Brain pericyte (primary cell): ENCODE results near the gene ANGEL2.
"Not testable (repeated sequence)": the region's sequence is repeated elsewhere in the genome, so short reads cannot be mapped to it uniquely, and the experiment has no call there.

Source experiments
- DNase-seq: peaks from one replicate; pipeline ENCODE4 v3.0.0-alpha.2; 2012; ENCODE audit warnings: low read depth, low spot score

The ANGEL2 gene

DNA sequence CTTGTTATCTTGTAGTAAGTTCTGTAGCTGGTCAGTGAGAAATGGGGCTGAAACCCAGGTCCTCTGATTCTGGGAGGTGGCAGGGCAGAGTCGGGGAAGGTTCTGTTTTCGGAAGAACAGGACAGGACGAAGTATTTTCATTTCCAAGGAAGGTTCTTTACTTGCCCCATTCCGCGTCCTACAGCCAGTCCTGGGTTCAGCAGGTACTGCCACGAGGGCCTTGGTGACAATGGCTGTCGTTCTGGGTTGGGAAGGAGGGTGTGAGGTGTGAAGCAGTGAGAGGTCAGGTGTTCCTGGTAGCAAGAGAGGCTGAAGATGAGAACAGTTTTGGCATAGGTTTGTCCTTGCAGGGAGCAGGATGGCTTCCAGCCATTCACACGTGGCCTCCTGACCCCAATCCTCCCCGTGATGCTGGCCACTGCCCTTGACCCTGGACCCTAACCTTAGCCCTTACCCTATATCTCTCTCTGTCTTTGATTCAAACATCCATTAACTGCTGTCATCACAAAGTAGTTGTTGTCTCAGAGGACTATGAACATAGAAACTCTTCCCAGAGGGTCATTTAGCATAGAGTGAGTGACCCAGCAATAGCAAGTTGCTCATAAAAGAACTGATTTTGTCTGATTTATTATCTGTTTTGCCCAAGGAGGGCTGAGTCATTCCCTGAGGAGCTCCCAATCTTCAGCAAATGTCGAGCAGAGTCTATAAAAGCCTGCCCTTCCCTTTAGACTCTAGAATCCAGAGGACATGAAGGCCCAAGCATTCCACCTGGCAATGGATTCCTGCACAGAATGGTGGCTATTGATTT lies 40.4 kb downstream of the ANGEL2 start:
- no peak for DNase-seq

DNA sequence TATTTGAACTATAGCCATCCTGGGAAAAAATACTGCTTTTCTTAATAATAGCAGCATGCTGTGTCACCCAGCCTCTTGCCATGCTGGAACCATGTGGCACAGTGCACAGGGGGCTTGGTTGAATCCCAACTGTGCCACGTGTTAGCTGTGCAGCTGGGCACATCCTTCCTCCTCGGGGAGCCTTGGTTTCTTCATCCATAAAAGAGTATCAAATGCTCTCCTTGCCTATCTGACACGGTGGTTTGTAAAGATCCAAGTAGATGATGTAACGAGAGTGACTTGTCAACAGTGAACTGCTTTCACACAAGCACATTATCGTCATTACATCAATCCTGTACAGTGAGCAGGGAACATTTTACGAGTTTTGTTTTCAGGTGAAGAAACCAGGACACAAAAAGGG lies 41.0 kb downstream of the ANGEL2 start:
- no peak for DNase-seq

DNA sequence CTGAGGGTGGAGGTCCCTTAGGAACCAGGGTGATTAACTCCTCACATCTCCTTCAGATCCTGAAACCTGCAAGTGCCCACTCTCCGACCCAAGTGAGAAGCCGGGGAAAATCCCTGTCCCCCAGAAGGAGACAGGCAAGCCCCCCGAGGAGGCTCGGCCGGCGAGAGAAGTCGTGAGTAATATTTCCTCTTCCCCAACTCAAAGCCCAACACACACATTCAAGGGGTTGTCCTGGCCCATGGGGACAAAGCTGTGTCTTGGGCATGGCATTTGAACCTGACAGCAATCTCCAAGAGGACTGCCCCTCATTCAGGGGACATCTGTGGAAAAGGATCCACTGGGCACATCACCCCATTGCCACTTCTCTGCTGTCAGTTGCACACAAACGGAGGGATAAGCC lies 41.8 kb downstream of the ANGEL2 start:
- no peak for DNase-seq

DNA sequence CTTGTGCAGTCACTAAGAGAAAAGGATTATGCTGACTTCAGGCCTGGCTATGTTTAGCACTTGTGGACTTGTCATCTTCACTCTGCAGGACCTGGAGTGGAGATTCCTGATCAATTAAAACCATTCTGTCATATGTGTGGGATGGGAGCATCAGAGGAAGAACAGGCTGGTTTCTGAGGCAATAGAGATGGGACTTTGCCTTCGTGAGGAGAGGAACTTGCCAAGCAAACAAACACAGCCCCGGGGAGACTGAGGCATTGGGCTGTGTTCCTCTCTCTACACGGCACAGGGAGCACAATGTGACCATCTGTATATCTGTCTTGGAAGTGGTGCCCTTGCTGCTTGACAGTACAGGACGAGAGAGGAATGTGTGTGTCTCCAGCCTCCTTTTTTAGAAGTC lies 42.2 kb downstream of the ANGEL2 start:
- DNase-seq: no peak

DNA sequence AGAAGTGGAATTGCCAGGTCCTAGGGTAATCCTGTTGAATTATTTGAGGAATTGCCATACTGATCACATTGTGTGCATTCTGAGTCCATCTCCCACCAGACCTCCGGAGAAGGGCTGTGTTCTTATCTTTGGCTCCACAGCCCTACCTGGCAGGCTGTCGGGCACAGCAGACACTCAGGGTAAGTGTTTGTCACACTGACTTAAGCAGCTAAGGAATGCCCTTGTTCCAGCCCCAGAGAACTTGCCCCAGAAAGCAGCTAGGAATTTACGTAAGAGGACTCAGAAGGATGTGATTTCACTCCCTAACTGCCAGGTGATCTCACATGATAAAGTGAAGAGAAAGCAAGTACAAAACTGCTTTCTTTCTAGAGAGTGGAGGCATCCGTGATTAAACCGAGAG lies 44.4 kb downstream of the ANGEL2 start:
- no peak for DNase-seq

DNA sequence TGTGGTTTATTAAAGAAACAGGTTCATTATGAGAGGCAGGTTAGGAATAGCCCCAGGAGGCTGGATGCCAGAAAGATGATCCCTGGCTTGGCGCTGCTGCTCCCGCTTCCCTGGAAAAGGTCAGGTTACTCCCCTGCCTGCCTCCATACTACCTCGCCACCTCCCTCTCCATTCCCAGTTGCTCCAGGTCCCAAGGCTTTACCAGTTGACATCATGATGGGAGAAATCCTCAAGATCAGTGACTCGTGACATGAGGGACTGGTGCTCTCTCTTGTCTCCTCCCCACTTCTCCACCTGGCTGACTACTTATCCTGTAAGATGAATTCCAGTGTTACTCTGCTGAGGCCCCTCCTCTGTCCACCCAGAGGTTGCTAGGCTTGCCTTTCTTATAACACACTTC lies 45.6 kb downstream of the ANGEL2 start:
- DNase-seq: no peak

DNA sequence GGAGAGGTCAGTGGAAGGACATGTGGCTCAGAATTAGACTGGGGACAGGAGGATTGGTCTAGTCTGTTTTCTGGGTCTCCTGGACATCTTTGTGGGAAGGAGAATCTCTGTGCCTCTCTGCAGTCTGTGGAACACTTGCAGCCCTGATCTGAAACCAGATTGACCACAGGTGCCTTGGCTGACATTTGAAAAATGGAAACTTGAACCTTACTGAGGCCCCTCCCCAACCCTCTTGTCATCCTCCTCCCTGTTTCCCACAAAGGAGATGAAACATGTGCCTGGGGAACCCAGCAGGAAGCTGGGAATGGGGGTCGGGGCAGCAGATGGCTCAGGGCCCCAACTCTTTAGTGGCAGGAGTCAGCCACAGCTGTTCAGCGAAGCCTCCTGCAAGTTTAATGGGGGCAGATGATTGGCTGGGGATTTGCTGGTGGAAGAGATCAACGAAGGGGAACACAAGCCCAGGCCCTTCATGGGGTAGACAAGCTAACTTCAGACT lies 47.3 kb downstream of the ANGEL2 start:
- DNase-seq: no peak

DNA sequence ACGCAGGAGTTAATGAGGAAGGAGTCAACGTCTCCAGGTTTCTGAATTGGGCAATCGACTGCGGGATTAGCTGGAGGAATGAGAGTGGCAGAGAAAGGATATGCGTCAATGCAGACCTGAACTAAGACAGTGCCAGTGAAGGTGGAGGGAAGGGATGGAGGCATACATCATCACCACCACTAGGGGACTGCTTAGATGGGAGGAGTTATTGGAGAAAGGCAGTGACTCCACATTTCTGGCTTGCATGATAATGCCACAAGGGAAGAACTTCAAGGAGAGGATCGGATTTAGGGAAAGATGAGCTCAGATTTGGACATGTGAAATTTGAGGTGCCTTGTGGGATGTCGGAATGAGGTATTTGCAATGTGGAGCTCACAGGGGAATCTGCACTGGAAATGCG lies 47.9 kb downstream of the ANGEL2 start:
- no peak for DNase-seq

DNA sequence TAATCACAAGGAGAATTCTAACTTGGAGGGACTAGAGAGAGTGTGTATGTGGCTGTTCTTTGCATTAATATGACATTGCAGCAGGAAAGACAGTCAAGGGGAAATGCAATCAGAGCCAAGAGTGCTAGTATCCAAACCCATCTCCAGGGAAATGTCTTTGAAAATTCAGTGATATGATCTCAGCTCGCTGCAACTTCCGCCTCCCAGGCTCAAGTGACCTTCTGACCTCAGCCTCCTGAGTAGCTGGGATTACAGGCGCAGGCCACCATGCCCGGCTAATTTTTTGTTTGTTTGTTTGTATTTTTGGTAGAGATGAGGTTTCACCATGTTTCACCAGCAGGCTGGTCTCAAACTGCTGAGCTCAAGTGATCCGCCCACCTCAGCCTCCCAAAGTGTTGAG lies 49.1 kb downstream of the ANGEL2 start:
- no peak for DNase-seq

DNA sequence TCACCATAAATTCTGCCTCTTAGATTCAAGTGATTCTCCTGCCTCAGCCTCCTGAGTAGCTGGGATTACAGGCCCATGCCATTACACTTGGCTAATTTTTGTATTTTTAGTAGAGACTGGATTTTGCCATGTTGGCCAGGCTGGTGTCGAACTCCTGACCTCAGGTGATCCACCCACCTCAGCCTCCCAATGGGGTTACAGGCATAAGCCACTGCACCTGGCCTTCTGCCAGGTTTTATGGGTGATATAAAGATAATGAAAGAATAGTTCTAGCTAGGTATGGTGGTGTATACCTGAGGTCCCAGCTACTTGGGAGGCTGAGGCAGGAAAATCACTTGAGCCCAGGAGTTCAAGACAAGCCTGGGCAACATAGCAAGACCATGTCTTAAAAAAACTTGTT lies 50.7 kb downstream of the ANGEL2 start:
- not testable (repeated sequence) for DNase-seq

DNA sequence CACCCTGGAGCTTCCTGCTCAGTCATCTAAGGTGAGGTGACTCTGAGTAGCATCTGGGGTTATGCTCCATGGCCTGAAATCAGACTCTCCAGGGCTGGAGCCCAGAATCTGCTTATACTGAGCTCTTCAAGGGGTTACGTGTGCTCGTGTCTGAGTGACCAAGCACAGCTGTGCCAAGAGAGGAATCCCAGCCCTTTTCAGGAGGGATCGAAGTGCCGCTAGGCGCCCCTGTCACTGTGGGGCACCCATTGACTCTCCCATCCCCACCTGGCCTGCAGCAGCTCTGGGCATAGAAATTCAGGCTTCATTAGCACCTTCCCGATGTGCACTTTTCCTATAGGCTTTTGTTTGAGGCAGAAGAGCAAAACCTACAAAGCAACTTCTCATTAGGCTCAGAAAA lies 51.6 kb downstream of the ANGEL2 start:
- no peak for DNase-seq

DNA sequence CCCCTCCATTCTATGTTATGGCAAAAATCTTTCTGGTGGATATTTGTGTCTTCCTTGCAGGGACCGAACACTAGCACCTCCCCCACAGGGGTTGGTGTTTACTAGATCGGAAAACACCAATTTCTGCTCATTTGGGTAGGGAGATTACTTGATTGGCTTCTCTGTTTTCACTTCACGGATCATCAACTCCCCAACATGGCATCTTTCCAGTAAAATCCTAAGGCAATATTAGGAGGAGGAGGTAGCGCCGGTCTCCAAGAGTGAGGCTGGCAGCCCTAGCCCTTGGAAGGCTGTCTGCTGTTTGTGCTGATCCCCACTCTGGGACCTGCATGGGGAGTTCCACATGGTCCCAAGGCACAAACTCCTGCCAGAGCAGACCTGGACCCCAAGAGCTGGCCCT lies 53.2 kb downstream of the ANGEL2 start:
- no peak for DNase-seq

DNA sequence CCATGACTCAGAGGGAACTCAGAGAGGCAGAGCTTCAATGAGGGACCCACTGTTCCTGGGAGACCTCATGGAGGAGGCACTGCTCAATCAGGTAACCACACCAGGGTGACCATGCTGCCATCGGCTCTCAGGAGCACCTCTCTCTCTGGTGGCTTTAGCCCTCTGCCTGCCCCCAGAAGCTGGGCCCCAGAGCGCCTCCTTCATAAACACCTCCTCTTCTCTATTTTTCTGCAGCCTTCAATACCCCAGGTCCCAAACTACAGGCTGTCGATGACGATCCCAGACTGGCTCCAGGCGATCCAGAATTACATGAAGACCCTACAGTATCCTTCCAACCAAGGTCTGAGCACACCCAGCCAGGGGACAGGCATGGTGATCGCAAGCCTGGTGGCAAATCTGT lies 54.7 kb downstream of the ANGEL2 start:
- no peak for DNase-seq

DNA sequence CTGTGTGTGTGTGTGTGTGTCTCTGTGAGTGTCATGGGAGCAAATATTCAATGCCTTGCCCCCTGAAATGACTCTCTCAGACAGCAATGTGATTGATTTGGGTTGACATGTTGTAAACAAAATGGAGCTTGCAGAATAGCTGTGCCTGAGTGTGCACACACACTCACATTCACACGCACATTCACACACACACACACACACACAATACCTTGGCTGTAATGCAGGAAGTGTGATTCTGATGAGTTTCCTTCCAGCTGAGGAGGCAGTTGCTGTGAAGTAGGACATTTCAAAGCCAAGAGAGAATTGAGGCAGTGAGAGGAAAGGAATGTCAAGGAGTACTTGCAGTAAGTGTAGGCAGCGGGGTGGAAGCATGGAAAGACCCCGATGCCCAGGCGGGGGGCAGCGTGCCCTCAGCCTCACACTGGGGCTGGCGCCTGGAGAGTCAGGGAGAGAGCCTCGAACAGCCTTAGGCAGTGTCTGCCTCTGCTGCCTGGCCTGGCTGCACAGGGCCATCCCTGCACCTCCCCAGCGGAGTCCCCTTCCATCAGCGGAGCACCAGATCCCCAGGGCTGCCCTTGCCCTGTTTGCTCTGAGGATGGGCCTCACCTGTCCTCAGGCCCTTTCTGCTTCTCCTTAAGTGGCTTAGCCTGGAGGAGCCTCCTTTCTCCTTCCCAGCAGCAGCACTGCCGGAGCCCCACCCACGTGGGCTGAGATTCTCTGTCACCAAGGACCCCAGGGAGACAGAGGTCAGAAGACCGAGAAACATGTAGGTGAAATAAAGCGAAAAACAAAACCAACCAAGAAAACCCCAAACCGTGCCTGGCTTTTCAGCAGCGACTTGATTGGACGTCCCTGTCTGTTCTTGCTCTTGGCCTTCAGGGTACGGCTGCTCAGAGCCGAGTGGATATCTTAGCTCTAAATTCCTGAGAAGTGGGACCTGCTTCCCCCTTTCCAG lies 56.1 kb downstream of the ANGEL2 start:
- DNase-seq: no peak

DNA sequence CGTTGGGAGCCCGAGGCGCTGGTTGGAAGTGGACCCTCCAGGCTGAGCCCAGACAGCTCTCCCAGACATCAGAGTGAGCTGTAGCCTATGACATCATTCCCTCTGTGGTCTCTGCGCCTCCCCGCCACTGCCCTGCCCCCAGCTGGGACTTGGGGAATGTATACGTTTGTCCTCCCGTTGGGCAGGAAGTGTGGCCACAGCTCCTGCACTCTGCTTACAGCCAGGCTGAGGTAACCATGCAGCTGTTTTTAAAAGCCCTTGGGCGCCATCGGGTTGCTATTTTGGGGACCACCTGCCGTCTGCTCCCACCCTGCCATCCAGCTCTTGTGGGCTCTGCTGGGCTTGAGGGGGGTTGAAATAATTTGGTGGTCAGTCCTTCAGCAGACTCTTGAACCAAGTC lies 57.5 kb downstream of the ANGEL2 start:
- DNase-seq: peak; percentile 43

DNA sequence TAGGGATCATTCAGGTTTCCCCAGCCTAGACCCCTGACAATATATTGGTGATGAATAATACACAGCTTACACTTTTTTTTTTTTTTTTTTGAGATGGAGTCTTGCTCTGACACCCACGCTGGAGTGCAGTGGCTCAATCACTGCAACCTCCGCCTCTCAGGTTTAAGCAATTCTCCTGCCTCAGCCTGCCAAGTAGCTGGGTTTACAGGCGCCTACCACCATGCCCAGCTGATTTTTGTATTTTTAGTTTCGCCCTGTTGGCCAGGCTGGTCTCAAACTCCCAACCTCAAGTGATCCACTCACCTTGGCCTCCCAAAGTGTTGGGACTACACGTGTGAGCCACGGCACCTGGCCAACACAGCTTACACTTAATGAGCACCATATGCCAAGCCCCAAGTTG lies 58.1 kb downstream of the ANGEL2 start:
- no peak for DNase-seq

DNA sequence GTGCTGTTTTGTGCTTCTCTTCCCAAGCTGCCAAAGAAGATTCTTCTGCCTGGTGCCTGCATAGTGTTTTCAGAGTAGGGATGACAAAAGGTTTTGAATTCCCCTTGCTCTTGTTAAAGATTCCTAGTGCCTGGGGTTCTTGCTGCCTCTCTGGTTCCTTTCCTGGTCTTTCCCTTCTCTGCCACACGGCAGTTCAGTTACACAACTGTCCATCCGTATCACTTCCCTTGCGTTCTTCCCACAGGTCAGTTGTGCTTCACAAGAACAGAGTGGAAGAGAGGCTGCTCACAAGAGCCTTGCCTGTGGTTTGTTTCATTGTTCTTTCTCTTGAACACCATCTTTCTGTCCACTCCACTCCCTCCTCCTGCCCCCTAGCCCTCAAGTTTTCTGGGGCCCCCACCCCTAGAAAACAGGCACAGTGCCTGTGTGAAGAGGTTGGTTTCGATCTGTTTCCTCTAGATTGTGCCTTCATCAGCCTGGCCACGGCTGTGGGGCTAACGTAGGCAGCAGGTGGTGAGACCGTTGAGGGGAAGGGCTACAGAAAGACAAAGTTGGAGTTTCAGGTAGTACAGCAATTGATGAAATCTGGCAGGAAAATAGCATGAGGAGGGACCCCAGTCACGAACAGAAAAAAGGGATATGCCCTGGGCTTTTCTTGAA lies 59.6 kb downstream of the ANGEL2 start:
- no peak for DNase-seq

DNA sequence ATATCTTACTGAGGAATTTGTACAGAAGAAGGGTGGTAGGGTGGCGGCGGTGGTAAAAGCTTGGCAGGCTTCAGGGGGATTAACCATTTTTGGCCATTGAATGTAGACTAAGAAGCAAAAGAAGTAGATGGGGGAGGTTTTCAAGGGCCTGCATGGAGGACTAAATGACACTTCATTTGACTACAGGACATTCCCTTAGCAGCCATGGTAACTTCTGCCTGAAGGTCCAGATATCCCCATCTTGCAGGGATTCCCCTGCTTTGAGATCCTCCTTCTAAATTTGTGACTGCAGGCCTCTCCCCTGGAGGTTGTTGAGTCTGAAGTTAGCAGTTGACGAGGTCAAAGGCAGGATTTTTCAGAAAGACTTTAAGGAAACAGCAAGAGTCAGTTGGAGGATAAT lies 60.6 kb downstream of the ANGEL2 start:
- no peak for DNase-seq

DNA sequence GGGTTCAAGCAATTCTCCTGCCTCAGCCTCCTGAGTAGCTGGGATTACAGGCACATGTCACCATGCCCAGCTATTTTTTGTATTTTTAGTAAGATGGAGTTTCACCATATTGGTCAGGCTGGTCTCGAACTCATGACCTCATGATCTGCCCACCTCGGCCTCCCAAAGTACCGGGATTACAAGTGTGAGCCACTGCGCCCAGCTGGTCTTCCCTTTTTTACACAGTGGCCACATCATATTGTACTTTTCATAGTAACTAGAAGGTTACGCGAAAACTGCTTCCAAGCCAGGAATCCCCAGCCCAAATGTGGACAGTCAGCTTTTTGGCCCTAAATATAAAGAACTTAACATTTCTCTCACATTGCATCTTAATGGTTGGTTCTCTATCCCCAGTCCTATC lies 61.2 kb downstream of the ANGEL2 start:
- DNase-seq: no peak

DNA sequence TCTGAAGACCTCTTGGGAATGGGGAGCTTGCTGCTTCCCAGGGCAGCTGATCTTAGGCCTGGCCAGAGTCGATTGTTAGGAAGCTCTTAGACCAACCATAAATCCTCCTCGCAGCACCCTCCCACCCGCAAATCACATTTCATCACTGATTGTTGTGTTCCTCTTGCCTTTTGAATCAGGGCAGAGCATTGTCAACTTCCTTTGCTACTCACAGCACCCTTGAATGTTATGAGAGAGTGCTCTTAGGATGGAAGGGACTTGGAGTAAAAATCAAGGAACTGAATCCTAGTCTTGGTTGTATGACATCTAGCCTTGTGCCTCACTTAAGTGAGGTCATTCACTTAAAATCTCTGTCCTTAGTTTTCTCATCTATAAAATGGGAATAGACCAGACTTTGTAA lies 62.3 kb downstream of the ANGEL2 start:
- no peak for DNase-seq

DNA sequence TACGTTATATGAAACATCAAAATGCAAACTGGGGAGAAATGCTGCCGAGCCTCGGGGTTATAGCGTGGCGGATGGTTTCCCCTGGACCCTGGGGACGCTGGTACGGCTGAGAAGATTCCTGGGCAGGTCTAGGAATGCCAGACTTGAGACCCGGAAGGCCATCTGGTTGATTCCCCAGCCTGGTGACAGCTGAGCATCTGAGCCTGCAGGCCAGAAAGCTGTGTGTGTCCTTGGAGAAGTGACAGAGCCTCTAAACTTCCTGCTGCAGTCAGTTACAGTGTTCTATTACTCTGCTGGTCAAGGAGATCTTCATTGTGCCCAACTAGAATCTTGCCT lies 63.1 kb downstream of the ANGEL2 start:
- no peak for DNase-seq

DNA sequence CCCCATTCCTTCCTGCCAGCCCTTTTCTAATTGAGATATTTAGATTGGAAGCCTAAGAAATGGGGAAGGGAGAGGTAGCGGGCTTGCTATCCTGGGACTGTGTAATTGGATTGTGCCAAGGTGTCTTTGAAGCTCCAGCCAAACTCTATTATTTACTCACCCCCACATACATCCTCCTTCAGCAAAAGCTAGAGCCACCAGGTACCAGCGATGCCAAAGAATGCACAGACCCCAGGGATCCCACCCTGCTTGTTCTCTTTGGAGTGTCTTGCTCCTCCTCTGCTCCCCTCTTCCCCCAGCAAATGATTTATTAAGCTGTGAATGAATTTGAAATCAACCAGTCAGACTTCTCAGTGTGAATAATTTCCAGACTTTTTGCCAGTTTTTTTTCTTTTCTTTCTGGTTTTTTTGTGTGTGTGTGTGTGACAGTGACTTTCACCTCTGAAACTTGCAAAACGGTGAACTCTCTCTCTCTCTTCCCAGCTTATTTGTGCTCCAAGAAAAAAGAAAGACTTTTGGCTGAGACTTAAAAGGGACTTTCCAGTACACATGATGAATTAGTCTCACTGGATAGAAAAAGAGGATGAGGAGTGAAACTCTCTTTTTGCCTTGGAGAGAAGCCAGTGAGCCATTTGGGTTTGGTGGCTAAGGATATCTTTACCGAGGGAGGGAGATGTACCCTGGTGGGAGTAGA lies 63.6 kb downstream of the ANGEL2 start:
- DNase-seq: no peak
